Measurements from ENCODE around the gene TCFL5.

TCFL5 gene

GRCh38 chr20:62820962-62821725 is 40.5 kb downstream of the TCFL5 start:
- no peak for DNase-seq

- DNase-seq = no peak
These were observed 41.2 kb downstream of the TCFL5 start for GRCh38 chr20:62820208-62820961.

GRCh38 chr20:62819494-62820174 is 42.0 kb downstream of the TCFL5 start:
- no peak for DNase-seq

- no peak for DNase-seq
These were observed 42.8 kb downstream of the TCFL5 start for GRCh38 chr20:62818592-62819493.

- DNase-seq = no peak
These were observed 43.5 kb downstream of the TCFL5 start for GRCh38 chr20:62817975-62818591.

- no peak for DNase-seq
These were observed 44.4 kb downstream of the TCFL5 start, which contains the start of gene COL9A3 for GRCh38 chr20:62816884-62817873. Gene COL9A3, plus strand, starts transcription at chr20:62817050. Its CDS starts 15 bp downstream, at chr20:62817065.

- no peak for DNase-seq
These were observed 45.4 kb downstream of the TCFL5 start for GRCh38 chr20:62816031-62816883.

- DNase-seq = no peak
These were observed 46.3 kb downstream of the TCFL5 start for GRCh38 chr20:62815066-62815991.

GRCh38 chr20:62814709-62815065 is 46.9 kb downstream of the TCFL5 start:
- DNase-seq = no peak

- no peak for DNase-seq
These were observed 47.4 kb downstream of the TCFL5 start for GRCh38 chr20:62814060-62814708.

GRCh38 chr20:62813588-62813987 is 48.0 kb downstream of the TCFL5 start:
- no peak for DNase-seq

- DNase-seq = no peak
These were observed 48.8 kb downstream of the TCFL5 start for GRCh38 chr20:62812907-62813200.

GRCh38 chr20:62812181-62812906 is 49.3 kb downstream of the TCFL5 start:
- DNase-seq = no peak

GRCh38 chr20:62811720-62812119 is 49.9 kb downstream of the TCFL5 start:
- no peak for DNase-seq

GRCh38 chr20:62811320-62811719 is 50.3 kb downstream of the TCFL5 start:
- no peak for DNase-seq

- DNase-seq = no peak
These were observed 51.8 kb downstream of the TCFL5 start for GRCh38 chr20:62809530-62810428.

Measured in KG1 (cell line).